IPS-NIHi7 (cell line): ENCODE measurements around the gene PRPS1.
"Not testable (repeated sequence)": the region's sequence is repeated elsewhere in the genome, so short reads cannot be mapped to it uniquely, and the experiment has no call there.

Experiments
- DNase-seq: peaks from one replicate; pipeline ENCODE4 v3.0.0; 2012; ENCODE audit warnings: mixed read lengths; ENCODE audit errors: extremely low spot score

PRPS1 gene

DNA sequence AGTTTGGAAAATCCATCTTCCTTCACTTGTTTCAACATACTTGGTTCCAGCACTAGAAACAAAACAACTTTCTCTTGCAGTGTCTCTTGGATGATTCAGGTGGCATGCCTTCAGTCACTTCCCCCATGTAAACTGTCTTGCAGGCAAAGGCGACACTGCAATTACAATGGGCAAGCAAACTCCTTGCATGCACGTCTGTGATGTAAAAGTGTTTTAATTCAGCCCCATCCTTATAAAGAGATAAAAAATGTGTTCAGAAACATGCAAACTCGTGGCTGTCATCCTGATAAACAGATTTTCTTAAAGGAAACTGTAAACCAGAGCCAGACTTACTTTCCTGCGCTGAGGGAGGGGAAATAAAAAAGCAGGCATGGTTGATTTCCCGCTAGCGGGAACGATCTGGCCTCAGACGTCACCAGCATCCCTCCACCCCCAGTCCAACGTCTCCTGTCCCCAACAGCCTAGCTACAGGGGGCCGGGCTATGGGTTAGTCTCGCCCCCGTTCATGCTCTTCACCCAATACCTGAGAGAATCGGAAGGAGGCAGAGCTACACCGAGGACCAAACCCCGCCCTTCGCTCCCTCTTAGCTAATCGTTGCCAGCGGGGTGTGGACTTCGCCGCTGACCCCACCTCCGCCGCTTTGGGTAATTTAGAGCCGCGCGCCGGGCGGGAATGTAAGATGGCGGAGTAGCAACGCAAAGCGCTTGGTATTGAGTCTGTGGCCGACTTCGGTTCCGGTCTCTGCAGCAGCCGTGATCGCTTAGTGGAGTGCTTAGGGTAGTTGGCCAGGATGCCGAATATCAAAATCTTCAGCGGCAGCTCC, at the start of gene PRPS1:
Gene PRPS1, plus strand, starts transcription at position 673 of the 824 bp plus-strand sequence. Its CDS starts 119 bp downstream, at position 792.
- peak; percentile 98 for DNase-seq

DNA sequence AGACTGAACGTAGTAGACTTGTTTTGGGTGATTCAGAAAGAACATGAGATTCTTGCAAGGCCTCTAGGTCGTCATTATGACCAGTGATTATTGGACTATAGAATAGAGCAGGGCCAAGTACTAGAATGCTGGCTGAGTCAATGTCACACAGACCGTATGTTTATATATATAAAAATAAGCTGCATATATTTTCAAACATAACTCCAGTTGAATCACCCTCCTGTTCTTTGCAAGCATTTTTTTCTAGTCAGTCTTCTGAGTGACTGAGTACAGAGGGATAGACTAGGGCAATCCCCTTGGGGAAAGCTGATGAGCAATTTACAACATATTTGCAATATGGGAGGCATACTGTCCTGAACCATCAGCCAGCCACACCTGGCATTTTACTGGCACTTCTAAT, 48.4 kb upstream of the PRPS1 start:
- peak; percentile 4 for DNase-seq

DNA sequence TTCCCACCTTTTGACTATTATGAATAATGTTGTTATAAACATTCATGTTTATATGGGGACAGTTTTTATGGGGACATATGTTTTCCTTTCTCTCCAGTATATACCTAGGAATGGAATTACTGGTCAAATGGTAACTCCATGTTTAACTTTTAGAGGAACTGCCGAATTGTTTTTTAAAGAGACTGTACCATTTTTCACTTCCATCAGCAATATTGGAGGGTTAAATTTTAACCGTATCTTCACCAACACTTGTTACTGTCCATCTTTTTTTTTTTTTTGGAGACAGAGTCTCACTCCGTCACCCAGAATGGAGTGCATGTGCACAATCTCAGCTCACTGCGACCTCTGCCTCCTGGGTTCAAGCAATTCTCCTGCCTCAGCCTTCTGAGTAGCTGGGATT, 46.4 kb upstream of the PRPS1 start:
- DNase-seq: no peak

DNA sequence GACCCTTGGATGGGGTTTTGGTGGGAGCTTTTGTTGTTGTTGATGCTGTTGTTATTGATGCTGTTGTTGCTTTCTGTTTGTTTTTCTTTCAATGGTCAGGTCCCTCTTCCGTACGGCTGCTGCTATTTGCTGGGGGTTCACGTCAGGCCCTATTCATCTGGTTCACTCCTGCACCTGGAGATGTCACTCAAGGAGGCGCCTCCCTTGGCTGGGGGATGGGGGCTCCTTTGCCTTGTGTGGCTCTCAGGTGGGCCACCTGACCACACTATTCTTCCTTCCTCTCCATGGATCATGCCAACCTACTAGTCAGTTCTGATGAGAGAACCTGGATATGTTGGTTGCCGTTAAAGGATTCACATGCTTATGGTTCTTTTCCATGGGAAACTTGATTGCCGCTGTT, 39.1 kb upstream of the PRPS1 start:
- no peak for DNase-seq

DNA sequence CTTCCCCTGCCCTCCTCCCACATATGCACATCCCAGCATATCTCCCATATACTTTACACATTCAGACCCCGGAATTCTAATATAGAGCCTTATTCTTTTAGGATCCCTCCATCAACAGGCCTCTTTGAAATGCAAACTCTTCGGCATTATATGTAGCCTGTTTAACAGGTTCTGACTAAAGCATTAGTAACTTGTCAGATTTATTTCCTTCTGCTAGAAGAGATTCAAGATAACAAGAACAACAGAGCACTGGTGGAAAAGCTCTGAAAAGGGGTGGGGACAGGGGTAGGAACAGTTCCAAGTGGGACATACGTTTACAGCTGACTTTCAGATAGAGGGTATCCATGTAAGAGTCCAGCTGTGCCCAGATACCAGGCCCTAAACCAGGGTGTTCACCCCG, 31.7 kb upstream of the PRPS1 start:
- no peak for DNase-seq

DNA sequence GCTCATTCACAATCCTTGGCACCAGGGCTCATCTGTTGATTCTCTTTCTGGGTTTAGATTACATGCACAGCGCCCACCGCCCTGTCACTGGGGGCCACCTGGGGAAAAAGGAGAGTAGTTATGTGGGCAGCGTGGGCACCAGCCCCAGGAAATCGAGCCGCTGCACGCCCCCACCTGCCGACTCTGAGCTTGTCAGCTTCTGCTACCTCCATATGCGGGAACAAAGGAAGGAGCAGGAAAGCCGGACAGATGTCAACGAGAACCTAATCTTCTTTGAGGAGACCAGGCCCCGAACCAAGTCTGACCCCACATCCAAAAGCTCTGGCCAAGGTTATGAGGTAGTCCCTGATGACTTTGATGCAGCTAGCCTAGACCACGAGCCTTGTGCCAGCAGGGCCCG, 31.0 kb upstream of the PRPS1 start:
- no peak for DNase-seq

DNA sequence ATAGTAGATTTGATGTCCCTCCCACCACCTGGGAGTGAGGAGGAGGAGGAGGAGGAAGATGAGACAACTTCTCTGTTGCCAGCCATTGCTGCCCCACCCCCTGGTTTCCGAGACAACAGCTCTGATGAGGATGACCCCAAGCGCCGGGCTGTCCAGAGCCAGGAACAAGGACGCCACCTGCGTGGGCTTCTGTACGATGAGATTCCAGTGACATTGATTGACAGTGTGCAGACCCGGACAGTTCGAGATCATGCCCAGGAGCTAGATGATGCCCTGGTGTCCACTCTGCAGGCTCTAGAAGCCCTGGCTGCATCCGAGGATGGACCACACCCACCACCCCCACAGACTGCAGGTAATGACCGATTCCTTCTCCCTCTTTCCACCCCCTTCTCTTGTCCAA, 30.5 kb upstream of the PRPS1 start:
- DNase-seq: no peak

DNA sequence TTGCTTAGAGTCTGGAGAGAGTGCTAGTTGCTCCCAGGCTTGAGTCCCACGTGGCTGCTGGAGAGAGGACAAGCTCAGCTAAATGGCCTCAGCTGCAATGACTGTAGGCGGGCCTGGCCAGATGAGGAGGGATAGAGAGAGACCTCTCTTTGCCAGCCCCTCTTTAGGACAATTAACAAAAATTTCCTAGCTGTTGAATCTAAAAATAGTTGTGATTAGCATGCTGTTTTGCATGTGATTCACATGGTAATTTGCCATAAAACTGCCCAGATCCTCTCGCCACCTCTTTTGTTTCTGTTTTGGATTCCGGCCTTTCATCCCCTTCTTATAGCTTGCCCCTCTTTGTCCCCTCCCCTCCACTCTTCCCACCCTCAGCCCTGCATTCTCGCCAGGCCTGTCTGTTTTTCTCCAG, 28.9 kb upstream of the PRPS1 start:
- peak; percentile 64 for DNase-seq

DNA sequence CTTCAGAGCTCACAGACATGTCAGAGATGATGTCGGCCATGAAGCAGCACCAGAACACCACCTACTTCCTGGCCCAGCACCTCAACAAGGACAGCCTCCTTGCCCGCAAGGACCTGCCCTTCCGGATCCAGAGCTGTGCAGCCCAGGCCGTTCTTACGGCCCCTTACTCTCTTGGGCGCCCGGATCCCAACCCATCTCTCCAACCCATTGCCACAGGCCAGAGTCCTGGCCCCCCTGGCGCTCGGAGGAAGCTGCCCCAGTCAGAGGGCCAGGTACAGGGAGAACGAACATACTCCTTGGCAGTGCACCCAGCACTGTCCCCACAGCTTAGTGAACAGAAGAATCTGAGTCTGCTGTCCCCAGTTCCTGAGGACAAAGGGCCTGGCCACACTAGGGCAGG, 27.9 kb upstream of the PRPS1 start:
- peak; percentile 6 for DNase-seq

DNA sequence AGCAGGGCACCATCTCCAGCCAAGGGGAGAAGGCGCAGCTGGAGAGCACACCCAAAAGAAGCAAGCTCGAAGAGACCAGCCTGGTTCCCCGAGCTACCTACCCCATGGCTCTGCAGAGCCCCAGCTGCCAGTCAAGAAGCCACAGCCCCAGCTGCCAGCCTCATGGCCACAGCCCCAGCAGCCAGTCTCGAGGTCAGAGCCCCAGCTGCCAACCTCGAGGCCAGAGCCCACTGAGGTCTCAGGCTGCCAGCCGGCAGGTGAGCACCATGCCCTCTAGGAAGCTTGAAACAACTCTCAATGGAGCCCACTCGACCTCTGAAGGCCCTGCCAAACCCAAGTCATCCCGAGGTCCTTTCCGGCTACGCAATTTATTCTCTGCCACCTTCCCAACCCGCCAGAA, 27.0 kb upstream of the PRPS1 start:
- DNase-seq: peak; percentile 4

DNA sequence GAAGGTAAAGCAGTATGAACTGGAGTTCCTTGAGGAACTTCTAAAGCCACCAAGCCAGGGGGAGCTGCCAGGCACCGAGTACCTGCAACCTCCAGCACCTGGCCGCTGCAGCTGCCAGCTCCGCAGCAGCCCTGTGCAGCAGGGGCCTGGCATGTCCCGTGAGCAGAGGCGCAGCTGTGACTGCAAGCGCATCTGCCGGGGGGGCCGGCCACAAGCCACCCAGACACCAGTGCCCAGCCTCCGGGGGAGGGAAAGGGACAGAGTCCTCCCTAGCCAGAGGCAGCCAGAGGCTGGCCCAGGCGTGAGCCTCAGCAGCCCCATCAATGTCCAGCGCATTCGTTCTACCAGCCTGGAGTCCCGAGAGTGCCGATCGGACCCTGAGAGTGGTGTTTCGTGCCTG, 26.6 kb upstream of the PRPS1 start:
- DNase-seq: peak; percentile 4

DNA sequence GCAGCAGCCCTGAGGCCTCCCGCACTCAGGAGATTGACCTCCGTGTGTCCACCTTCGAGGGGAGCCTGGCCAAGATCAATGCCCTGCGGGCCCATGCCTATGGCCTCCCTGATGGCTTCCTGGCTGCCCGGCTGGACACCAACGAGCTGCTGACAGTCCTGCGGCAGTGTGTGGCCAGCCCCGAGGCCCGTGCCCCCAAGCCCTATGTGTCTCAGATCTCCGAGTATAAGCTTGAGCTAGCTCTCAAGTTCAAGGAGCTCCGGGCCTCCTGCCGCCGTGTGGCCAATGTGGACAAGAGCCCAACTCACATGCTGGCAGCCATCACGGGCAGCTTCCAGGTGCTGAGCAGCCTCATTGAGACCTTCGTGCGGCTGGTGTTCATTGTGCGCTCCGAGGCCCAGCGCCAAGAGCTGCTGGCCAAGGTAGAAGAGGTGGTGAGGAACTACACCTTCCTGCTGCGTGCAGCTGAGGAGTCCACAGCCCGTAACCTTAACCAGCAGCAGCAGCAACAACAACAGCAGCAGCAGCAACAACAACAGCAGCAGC, 25.5 kb upstream of the PRPS1 start:
- no peak for DNase-seq

DNA sequence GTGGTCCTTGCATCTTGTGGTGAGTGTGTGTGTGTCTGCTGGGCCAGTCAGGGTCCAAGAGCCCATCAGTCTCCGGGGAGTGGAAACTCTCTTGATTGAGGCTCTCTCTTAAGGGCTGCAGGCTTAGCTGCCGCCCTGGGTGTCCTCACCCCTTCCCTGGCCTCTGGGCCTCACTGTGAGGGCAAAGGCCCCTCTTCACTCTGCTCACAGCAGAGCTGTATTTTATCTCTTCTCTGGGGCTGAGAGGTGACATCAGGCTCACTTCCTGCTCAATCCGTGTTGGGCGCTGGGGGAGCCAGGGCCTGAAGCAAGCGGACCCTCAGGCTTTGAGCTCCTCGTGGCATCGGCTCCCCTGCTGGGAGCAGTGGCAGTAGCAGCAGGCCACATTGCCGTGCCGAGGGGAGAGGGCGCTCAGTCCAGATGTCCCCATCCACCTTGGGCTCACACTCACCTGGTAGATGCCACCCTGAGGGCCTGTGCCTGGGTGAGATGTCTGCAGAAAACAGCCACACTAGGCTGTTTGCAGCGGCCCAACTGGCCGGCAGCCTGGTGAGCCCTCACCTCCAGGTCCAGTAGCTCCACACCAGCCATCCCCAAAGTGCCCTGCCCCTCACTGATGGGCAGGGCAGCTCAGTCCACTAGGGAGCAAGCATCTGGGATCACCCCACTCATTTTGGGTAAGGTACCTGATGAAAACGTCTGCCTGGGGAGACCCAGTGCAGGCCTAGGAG, 24.7 kb upstream of the PRPS1 start:
- no peak for DNase-seq

DNA sequence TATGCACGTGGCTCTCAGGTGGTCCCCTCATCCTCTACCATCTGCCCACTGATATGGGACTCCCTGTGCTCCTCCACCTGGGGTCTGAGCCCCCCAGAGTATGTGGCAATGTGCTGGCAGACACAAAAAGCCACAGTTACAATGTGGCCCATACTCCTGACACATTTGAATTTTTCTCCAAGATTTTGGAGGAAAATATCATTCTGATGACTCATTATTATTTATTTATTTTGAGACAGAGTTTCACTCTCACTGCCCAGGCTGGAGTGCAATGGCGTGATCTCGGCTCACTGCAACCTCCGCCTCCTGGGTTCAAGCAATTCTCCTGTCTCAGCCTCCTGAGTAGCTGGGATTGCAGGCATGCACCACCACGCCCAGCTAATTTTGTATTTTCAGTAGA, 19.2 kb upstream of the PRPS1 start:
- DNase-seq: not testable (repeated sequence)

DNA sequence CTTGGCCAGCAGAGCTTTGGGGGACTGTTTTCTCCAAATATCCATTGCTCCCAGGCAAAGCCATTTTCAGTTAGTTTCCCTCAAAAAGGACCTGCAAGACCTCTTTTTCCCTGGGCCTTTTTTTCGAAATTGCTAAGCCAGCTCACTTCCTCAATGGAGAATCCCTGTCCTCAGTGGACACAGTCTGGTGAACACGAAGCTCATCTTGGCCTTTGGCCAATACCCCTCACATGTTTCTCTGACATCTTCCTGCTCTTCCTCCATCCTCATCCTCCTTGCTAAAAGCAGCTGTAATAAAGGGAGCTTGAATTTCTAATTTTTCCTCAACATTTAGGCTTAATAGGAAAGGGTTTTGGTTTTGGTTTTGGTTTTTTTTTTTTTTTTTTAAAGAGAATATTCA, 17.6 kb upstream of the PRPS1 start:
- DNase-seq: no peak

DNA sequence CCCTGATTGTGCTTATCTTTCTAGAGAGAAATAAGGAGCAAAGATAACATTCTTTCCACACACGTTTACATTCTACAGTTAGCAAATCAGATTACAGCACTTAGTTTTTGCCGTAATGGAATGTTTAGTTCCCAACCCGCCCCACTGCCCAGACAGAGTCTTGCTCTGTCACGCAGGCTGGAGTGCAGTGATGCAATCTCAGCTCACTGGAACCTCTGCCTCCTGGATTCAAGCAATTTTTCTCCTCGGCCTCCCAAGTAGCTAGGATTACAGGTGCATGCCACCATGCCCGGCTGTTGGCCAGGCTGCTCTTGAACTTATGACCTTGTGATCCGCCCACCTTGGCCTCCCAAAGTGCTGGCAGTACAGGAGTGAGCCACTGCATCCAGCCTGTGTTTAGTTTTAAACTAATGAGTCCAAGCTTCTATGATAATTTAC, 8.4 kb upstream of the PRPS1 start:
- no peak for DNase-seq

DNA sequence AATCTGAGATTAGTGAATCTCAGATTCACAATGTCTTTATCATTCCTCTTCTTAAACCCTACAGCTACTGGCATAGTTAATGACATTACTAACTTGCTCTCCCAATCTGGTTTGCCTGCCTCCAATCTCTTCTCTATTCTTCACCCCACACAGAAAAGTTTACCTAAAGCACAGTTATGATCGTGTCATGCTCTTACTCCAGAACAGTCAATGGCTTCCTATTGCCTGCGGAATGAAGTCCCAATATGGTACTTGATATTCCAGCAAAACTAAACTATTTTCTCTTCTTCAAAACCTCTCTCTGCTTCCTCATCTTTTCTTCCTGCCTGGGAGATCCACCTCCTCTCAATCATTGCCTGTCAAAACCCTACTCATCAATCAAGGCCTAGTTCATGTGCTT, 3.4 kb upstream of the PRPS1 start:
- DNase-seq: no peak

DNA sequence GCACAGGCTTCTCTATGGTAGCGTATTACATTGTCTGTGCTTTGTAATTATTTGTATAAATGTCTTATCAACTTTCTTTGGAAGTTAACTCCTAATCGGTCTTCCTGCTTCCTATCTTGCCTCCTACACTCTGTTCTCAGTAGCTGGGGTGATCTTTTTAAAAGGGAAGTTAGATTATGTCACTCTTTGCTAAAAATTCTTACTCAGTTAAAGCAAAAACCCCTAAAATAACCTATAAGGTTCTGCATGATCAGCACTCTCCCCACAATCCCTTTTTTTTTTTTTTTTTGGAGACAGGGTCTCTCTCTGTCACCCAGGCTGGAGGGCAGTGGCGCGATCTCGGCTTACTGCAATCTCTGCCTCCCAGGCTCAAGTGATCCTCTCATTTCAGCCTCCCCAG, 2.6 kb upstream of the PRPS1 start:
- DNase-seq: no peak

DNA sequence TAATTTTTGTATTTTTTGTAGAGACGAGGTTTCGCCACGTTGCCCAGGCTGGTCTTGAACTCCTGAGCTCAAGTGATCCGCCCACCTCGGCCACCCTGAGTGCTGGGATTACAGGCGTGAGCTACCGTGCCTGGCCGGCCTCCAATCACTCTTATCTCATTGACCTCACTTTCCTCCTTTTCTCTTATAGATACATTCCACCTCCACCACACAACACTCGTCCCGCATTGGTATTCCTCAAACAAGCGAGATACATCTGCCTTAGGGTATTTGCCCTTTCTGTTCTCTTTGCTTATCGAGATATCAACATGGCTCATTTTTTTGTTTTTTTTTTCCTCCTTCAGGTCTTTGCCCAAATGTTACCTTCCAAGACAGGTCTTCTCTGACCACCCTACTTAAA, 1.8 kb upstream of the PRPS1 start:
- no peak for DNase-seq

DNA sequence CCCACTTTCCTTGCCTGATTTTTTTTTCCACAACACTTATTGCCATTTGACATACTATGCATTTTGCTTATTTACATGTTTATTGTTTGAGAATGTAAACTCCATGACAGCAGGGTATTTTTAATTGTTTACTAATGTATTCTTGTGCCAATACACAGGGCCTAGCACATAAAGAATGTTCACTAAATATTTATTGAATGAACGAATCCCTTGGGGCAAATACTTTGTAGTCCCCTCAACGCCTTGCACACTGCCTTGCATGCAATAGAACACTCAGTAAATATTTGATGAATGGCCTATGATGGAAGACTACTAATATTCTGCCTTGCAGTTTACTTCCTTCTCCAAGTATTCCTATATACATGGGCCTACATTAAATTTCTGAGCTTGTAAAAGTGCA, 1.4 kb upstream of the PRPS1 start:
- DNase-seq: no peak

DNA sequence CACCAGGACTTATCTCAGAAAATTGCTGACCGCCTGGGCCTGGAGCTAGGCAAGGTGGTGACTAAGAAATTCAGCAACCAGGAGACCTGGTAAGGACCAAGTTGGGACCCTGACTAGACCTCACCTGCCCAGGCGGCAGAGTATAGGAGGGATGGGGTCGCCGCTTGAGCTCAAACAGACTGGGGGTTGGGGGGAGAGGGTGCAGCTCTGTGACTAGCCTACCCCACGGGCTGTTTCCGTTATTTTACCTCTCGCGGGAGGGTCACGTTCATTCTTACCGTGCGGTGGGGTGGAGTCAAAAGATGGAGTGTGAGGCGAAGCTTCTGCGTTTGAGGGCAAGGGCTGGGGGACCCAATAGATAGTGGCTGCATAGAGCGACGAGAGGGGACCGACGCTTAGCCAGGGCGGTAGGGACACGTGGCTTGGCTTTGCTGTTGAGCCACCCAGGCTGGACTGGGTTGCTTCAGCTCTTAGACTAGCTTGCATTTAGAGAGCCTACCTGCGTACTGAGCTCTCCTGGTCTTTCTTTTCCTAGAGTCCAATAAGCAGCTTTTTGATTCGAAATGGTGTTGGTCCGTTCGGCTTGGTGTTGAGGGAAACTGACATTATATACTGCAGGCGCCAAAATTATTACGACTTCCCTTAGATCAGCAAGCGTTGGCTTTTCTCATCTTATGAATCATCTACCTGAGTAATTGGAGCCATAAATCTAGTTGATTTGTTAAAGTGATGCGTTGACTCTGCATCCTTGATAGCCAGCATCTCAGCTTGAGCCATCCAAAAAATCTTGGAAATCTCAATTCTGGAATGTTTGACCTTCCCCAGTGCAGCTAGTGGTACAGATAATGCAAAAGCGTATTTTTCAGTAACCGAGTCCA, 591 bp downstream of the PRPS1 start:
- DNase-seq: peak; percentile 52

DNA sequence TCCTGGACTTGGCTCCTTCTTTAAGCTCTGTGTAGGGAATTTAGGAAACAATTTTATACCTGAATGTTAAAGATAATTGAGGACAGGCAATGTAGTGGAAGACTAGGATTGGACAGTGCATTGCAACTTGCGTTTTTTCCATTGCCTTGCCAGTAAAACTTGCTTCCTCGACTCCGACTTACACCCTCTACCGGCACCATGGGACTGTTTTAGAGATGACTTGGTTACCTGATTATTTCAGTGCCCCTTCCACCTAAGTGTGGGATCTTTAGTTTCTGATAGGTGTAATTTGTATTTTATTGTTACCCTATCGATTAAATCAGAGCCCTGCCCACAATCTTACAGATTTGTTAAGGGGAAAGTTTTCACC, 1.2 kb downstream of the PRPS1 start:
- peak; percentile 39 for DNase-seq
